Liver (tissue), 9 donors: ENCODE results near the gene TAF8. TPM values are rescaled to one million over a fixed set of nuclear protein-coding genes. Genes with fewer than 3 reads are reported as not detected.

Experiments
- DNase-seq: peaks from one replicate; pipeline ENCODE4 v3.0.0-alpha.2; 2017; ENCODE audit warnings: low spot score
- H3K27ac ChIP-seq, 2 donors: one replicate each; pipeline ENCODE4 v1.7.0; 2013; ENCODE audit warnings: inconsistent platforms in 2 of 2, low read length in 2 of 2, control low read depth in 1 of 2, low read depth in 1 of 2, mild to moderate bottlenecking in 1 of 2
- H3K27me3 ChIP-seq, 4 donors: one replicate each; pipeline versions ENCODE4 v1.6.1 to v1.7.0; 2013; ENCODE audit warnings: low read length in 3 of 4, inconsistent platforms in 1 of 4, mild to moderate bottlenecking in 1 of 4, moderate library complexity in 1 of 4; ENCODE audit not compliant: control insufficient read depth in 4 of 4, insufficient read depth in 4 of 4
- H3K36me3 ChIP-seq, 4 donors: one replicate each; pipeline versions ENCODE4 v1.6.1 to v1.7.0; 2013; ENCODE audit warnings: low read length in 3 of 4, mild to moderate bottlenecking in 3 of 4, low read depth in 1 of 4, moderate library complexity in 1 of 4; ENCODE audit not compliant: control insufficient read depth in 4 of 4, insufficient read depth in 3 of 4
- H3K4me1 ChIP-seq, 4 donors: one replicate each; pipeline versions ENCODE4 v1.6.1 to v1.7.0; 2013; ENCODE audit warnings: low read length in 3 of 4, mild to moderate bottlenecking in 3 of 4, moderate library complexity in 1 of 4; ENCODE audit not compliant: control insufficient read depth in 4 of 4, insufficient read depth in 4 of 4
- H3K4me3 ChIP-seq, 3 donors: one replicate each; pipeline versions ENCODE4 v1.6.1 to v1.7.0; 2013; ENCODE audit warnings: low read length in 3 of 3, control low read depth in 1 of 3, low read depth in 1 of 3, mild to moderate bottlenecking in 1 of 3
- H3K9ac ChIP-seq, 2 donors: one replicate each; pipeline ENCODE4 v1.7.0; 2013; ENCODE audit warnings: low read length in 2 of 2, mild to moderate bottlenecking in 2 of 2, moderate library complexity in 2 of 2, control low read depth in 1 of 2, low read depth in 1 of 2
- H3K9me3 ChIP-seq, 4 donors: one replicate each; pipeline versions ENCODE4 v1.6.1 to v1.7.0; 2013; ENCODE audit warnings: low read length in 3 of 4; ENCODE audit not compliant: control insufficient read depth in 4 of 4
- EGR1 ChIP-seq, 2 donors: IDR thresholded peaks; 2 replicates each; pipeline ENCODE4 v1.6.1; 2016 to 2018; ENCODE audit warnings: antibody characterized with exemption in 2 of 2, low read depth in 2 of 2
- FOXA1 ChIP-seq: IDR thresholded peaks from 2 replicates; pipeline ENCODE4 v1.6.1; 2016; ENCODE audit warnings: antibody characterized with exemption
- FOXA2 ChIP-seq: IDR thresholded peaks from 2 replicates; pipeline ENCODE4 v1.6.1; 2016; ENCODE audit warnings: antibody characterized with exemption
- GABPA ChIP-seq, 2 donors: IDR thresholded peaks in 1 of 2; conservative IDR thresholded peaks in 1 of 2; 2 replicates each; pipeline ENCODE4 v1.6.1; 2016; ENCODE audit warnings: antibody characterized with exemption in 2 of 2, mild to moderate bottlenecking in 1 of 2, moderate library complexity in 1 of 2
- HNF4A ChIP-seq, 2 donors: conservative IDR thresholded peaks; 2 replicates each; pipeline ENCODE4 v1.6.1; 2016; ENCODE audit warnings: antibody characterized with exemption in 2 of 2, mild to moderate bottlenecking in 2 of 2
- HNF4G ChIP-seq: IDR thresholded peaks from 2 replicates; pipeline ENCODE4 v1.6.1; 2016; ENCODE audit warnings: antibody characterized with exemption
- JUND ChIP-seq, 2 donors: IDR thresholded peaks; 2 replicates each; pipeline ENCODE4 v1.6.1; 2016; ENCODE audit warnings: antibody characterized with exemption in 2 of 2
- NR2F2 ChIP-seq: IDR thresholded peaks from 2 replicates; pipeline ENCODE4 v1.6.1; 2016; ENCODE audit warnings: antibody characterized with exemption
- RAD21 ChIP-seq, 2 donors: IDR thresholded peaks; 2 replicates each; pipeline ENCODE4 v1.6.1; 2016; ENCODE audit warnings: antibody characterized with exemption in 2 of 2, mild to moderate bottlenecking in 2 of 2
- RXRA ChIP-seq, 2 donors: IDR thresholded peaks; 2 replicates each; pipeline ENCODE4 v1.6.1; 2017 to 2018; ENCODE audit warnings: antibody characterized with exemption in 2 of 2, mild to moderate bottlenecking in 1 of 2
- SP1 ChIP-seq: IDR thresholded peaks from 2 replicates; pipeline ENCODE4 v1.6.1; 2018; ENCODE audit warnings: antibody characterized with exemption, mild to moderate bottlenecking
- TAF1 ChIP-seq: conservative IDR thresholded peaks from 2 replicates; pipeline ENCODE4 v1.6.1; 2016; ENCODE audit warnings: antibody characterized with exemption, mild to moderate bottlenecking
- YY1 ChIP-seq: IDR thresholded peaks from 2 replicates; pipeline ENCODE4 v1.6.1; 2016; ENCODE audit warnings: antibody characterized with exemption, mild to moderate bottlenecking
- WGBS: extraction: QIAGEN DNeasy Blood & Tissue Kit; methylation state at CpG from one replicate; pipeline ENCODE4 v1.1.7; 2013; 5-methylcytosine and 5-hydroxymethylcytosine counted together
- polyA plus RNA-seq, 2 donors: library from polyadenylated mRNA; stranded (reverse) in 1 of 2; unstranded in 1 of 2; fragments of 200-250 nt in 1 of 2; fragments of >200 nt in 1 of 2; fragmentation: Nextera tagmentation in 1 of 2; extraction: Ambion mirVana in 1 of 2; gene quantifications; one replicate each; pipeline versions ENCODE4 v1.2.1 to v1.2.3, GENCODE V29; 2013 to 2015
- total RNA-seq, 2 donors: library from RNA; depleted of rRNA; stranded (reverse); fragments of >200 nt; gene quantifications; one replicate each; pipeline ENCODE4 v1.2.3, GENCODE V29; 2014
- TF ChIP-seq, protein P1 (sequence below): IDR thresholded peaks from 2 replicates; pipeline ENCODE4 v1.6.1; 2016; ENCODE audit warnings: antibody characterized with exemption
- TF ChIP-seq, protein P2 (sequence below): IDR thresholded peaks from 2 replicates; pipeline ENCODE4 v1.6.1; 2016; ENCODE audit warnings: antibody characterized with exemption, mild to moderate bottlenecking
- TF ChIP-seq, protein P3 (sequence below): IDR thresholded peaks from 2 replicates; pipeline ENCODE4 v1.6.1; 2016; ENCODE audit warnings: antibody characterized with exemption
- TF ChIP-seq, protein P4 (sequence below): IDR thresholded peaks from 2 replicates; pipeline ENCODE4 v1.6.1; 2016; ENCODE audit warnings: antibody characterized with exemption
- TF ChIP-seq, protein P5 (sequence below): fragments of 150-350 bp; IDR thresholded peaks from 2 replicates; pipeline ENCODE4 v1.5.1; 2017; ENCODE audit warnings: improper control_type of control experiment, low read depth, low read length; ENCODE audit not compliant: missing input control
- donor health status: healthy.
- donor health status: healthy.
- donor health status: healthy.
- donor health status: healthy.
- donor health status: healthy.

Gene TAF8
- total and polyA plus RNA-seq, 4 donors: 3.9 to 11.3 (median 7.4) TPM

DNA sequence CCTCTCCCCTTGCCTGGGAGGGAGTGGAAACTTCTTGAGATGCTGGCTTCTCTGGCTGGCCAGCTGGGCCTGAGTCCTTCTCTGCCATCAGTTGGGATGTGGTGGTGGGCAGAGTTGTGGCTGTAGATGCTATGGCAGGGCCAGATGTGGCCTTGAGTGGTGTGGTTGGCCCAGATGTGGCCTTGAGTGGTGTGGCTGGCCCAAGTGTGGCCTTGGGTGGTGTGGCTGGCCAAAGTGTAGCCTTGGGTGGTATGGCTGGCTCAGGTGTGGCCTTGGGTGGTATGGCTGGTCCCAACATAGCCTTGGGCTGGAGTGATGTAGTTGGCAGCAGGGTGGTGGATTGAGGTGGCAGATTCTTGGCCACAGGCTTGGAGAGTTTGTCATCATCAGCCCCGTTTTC, 55.4 kb downstream of the TAF8 start:
- Histone ChIP-seq H3K27ac (no peak overlapping the region), H3K4me3 (no peak overlapping the region), H3K36me3 (no peaks in the 10 kb centered on the region), H3K4me1 (peaks cover 0 to 5% (median 2%) of the 10 kb centered on the region in 4 donors), H3K9me3 (no peaks in the 10 kb centered on the region), H3K27me3 (no peaks in the 10 kb centered on the region), H3K9ac (no peak overlapping the region)
- no peak for DNase-seq
- TF ChIP-seq SP1: no peak
- TF ChIP-seq, protein P1, sequence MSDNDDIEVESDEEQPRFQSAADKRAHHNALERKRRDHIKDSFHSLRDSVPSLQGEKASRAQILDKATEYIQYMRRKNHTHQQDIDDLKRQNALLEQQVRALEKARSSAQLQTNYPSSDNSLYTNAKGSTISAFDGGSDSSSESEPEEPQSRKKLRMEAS: no peak
- TF ChIP-seq RAD21 (IDR thresholded peaks at IDR 0.05): no peak
- no peak for TF ChIP-seq NR2F2
- TF ChIP-seq, protein P2, sequence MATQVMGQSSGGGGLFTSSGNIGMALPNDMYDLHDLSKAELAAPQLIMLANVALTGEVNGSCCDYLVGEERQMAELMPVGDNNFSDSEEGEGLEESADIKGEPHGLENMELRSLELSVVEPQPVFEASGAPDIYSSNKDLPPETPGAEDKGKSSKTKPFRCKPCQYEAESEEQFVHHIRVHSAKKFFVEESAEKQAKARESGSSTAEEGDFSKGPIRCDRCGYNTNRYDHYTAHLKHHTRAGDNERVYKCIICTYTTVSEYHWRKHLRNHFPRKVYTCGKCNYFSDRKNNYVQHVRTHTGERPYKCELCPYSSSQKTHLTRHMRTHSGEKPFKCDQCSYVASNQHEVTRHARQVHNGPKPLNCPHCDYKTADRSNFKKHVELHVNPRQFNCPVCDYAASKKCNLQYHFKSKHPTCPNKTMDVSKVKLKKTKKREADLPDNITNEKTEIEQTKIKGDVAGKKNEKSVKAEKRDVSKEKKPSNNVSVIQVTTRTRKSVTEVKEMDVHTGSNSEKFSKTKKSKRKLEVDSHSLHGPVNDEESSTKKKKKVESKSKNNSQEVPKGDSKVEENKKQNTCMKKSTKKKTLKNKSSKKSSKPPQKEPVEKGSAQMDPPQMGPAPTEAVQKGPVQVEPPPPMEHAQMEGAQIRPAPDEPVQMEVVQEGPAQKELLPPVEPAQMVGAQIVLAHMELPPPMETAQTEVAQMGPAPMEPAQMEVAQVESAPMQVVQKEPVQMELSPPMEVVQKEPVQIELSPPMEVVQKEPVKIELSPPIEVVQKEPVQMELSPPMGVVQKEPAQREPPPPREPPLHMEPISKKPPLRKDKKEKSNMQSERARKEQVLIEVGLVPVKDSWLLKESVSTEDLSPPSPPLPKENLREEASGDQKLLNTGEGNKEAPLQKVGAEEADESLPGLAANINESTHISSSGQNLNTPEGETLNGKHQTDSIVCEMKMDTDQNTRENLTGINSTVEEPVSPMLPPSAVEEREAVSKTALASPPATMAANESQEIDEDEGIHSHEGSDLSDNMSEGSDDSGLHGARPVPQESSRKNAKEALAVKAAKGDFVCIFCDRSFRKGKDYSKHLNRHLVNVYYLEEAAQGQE: no peak
- TF ChIP-seq HNF4G: no peak
- TF ChIP-seq TAF1: no peak
- TF ChIP-seq, protein P3, sequence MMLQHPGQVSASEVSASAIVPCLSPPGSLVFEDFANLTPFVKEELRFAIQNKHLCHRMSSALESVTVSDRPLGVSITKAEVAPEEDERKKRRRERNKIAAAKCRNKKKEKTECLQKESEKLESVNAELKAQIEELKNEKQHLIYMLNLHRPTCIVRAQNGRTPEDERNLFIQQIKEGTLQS: no peak
- TF ChIP-seq YY1: no peak
- TF ChIP-seq, protein P4, sequence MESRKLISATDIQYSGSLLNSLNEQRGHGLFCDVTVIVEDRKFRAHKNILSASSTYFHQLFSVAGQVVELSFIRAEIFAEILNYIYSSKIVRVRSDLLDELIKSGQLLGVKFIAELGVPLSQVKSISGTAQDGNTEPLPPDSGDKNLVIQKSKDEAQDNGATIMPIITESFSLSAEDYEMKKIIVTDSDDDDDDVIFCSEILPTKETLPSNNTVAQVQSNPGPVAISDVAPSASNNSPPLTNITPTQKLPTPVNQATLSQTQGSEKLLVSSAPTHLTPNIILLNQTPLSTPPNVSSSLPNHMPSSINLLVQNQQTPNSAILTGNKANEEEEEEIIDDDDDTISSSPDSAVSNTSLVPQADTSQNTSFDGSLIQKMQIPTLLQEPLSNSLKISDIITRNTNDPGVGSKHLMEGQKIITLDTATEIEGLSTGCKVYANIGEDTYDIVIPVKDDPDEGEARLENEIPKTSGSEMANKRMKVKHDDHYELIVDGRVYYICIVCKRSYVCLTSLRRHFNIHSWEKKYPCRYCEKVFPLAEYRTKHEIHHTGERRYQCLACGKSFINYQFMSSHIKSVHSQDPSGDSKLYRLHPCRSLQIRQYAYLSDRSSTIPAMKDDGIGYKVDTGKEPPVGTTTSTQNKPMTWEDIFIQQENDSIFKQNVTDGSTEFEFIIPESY: no peak
- no peak for TF ChIP-seq HNF4A (conservative IDR thresholded peaks at IDR 0.05)
- no peak for TF ChIP-seq FOXA1
- TF ChIP-seq GABPA (IDR thresholded peaks at IDR 0.05 in 1 of 2, conservative IDR thresholded peaks at IDR 0.05 in 1 of 2): no peak
- TF ChIP-seq FOXA2: no peak
- TF ChIP-seq JUND (IDR thresholded peaks at IDR 0.05): no peak
- TF ChIP-seq, protein P5, sequence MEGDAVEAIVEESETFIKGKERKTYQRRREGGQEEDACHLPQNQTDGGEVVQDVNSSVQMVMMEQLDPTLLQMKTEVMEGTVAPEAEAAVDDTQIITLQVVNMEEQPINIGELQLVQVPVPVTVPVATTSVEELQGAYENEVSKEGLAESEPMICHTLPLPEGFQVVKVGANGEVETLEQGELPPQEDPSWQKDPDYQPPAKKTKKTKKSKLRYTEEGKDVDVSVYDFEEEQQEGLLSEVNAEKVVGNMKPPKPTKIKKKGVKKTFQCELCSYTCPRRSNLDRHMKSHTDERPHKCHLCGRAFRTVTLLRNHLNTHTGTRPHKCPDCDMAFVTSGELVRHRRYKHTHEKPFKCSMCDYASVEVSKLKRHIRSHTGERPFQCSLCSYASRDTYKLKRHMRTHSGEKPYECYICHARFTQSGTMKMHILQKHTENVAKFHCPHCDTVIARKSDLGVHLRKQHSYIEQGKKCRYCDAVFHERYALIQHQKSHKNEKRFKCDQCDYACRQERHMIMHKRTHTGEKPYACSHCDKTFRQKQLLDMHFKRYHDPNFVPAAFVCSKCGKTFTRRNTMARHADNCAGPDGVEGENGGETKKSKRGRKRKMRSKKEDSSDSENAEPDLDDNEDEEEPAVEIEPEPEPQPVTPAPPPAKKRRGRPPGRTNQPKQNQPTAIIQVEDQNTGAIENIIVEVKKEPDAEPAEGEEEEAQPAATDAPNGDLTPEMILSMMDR: no peak
- no peak for TF ChIP-seq RXRA (IDR thresholded peaks at IDR 0.05)
- TF ChIP-seq EGR1 (IDR thresholded peaks at IDR 0.05; ENCODE audit: low read depth in 2 of 2): no peak
- 92% methylated on average over 1 of the region's 1 CpG for WGBS
